Activated CD4-positive, alpha-beta T cell treated with anti-CD3 and anti-CD28 coated beads, Interleukin-2, amount 50 U/mL, for 4 hours (primary cell): Measurements from ENCODE around the gene USP3.
"Not testable (repeated sequence)": the region's sequence is repeated elsewhere in the genome, so short reads cannot be mapped to it uniquely, and the experiment has no call there.

ENCODE experiments used
- DNase-seq, 2 experiments: peaks; one replicate each; pipeline ENCODE4 v3.0.0-alpha.2; 2020

USP3 gene

GRCh38 chr15:63517628-63518027 is 13.2 kb downstream of the USP3 start:
- DNase-seq, result no peak

DNA sequence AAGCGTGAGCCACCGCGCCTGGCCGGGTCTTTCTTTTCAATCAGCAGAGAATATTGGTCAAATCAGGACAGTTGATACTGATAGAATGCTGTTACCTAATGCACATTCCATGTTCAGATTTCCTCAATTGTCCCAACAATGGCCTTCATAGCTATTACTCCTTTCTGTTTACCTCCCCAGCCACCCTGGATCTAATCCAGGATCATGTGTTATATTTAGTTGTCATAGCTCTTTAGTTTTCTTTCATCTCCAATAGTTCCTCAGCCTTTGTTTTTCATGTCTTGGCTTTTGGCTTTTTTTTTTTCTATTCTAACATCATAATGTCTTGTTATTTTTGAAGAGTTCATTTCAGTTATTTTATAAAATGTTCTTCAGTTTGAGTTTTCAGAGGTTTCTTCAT is 14.6 kb downstream of the USP3 start:
- no peak for DNase-seq

DNA sequence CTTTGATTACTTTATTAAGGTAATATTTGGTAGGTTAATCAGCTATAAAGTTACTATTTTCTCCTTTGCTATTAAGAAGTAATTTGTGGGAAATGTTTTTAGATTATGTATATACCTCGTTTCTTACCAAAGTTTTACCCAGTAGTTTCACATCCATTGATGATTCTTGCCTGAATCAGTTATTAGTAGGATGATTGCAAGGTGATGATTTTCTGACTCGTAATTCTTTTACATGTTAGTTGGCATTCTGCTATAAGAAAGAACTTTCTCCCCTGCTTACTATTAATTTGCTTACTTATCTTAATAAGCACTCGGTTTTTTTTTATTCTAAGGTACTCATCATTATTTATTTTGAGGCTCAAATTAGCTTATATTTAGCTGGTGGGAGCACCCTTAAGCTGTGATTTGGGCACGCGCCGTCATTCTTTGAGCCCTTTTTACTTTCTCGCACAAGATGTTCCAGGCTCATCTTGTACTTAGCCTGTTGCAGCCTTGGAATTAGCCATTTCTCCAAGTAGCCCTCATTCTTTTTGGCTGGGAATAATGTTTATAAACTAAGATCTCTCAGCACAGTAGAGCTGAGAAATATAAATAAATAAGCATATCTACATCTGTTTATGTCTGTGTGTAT is 15.3 kb downstream of the USP3 start:
- DNase-seq, result no peak

GRCh38 chr15:63520462-63520861 is 16.1 kb downstream of the USP3 start:
- DNase-seq, result not testable (repeated sequence)

DNA sequence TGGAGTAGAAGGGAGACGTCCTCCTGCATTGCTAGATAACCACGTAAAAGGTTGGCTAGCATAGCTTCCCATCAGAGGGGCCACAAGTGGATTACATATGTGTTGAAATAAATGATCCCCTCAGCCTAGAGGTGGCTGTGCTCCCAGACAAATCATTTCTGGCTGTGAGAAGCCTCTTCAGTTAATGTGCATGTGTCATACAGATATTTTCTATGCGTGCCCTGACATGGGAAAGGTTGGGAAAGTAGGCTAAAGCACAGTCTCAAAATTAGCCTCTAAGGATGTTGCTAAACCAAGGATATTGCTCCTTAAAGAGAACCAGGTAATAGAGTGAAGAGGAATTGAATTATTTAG is 17.8 kb downstream of the USP3 start:
- DNase-seq, result no peak

DNA sequence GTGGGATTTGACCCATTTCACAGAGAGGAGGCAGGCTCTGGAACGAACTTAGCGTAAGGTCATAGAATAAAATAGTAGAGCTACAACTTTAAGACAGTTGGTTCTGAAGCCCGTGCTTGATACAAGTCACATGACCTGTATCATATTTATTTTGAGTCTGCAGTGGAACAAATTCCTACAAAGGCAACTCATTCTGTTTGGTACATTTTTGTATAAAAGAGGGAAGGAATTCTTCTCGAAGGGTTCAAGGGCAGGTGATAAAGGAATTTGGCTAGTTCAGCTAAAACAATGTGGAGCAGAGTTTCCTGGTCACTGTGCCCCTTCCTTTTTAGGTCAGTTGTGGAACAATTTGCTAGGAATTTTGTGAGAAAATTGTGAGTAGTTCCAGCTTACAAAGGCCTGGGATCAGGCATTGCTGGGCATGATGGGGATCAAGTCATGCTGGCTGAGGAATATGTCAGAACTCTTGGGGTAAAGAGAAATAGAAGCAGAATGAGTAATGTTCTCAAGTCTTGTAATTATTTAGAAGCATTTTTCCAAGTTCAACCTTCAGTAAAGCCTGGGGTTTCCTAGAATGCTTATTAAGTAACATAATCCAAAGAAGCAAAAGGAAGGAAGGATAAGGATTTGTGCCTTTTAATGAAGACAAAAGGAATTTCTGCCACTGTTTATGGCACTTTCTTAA is 19.1 kb downstream of the USP3 start:
- no peak for DNase-seq

- DNase-seq, result no peak
Measured at GRCh38 chr15:63524316-63525015, 20.1 kb downstream of the USP3 start.

DNA sequence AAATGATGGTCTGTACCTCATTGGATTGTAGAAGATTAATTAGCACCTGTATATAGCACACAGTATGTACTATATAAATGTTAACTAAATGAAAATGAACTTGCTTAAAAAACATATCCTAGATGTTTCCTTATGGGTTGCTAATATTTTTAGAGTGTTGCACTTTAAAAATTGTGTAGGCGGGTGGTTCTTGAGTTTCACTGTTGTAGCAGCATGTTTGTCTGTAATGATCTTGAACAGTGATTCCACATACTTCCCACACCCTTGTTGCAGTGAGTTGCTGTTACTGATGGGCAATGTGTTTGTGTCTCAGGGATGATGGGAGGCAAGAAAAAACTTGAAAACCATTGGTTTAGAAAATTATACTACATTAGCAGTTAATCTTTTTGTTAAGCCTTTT is 22.0 kb downstream of the USP3 start:
- no peak for DNase-seq

DNA sequence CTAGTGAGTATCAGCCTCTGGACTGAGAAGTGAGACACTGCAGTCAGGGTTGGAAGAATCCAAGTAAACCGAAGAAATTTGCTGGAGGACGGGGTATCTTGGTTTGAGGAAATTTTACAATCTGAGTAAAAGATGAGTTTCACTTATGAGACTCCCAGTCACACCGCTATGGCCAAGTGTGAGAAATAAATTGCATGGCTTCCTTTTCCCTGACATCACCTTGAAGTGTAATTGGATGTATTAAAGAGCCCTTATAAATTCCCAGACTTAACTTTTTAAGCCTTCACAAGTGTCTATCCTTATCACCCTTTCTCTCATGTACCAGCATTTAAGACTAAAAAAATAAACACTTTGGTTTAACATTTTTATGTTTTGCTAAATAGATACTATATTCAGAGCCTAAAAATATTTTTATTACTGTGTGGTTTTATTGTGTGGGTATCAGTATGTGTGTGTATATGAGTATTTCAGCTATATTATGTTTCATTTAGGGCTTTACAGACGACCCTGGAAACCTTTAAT is 23.8 kb downstream of the USP3 start:
- no peak for DNase-seq

DNA sequence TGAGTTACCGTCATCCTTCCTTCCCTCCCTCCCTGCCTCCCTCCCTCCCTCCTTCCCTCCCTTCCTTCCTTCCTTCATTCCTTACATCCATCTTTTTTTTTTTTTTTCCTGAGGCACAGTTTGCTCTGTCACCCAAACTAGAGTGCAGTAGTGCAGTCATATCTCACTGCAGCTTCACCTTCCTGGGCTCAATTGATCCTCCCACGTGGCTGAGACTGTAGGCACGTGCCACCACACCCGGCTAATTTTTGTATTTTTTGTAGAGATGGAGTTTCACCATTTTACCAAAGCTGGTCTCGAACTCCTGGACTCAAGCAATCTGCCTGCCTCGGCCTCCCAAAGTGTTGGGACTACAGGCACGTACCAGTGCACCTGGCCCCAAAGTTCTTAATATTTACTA is 25.8 kb downstream of the USP3 start:
- peak in 1 of 2 experiments; percentile 16 for DNase-seq

- DNase-seq, result no peak
Measured at GRCh38 chr15:63530752-63531299, 26.4 kb downstream of the USP3 start.

DNA sequence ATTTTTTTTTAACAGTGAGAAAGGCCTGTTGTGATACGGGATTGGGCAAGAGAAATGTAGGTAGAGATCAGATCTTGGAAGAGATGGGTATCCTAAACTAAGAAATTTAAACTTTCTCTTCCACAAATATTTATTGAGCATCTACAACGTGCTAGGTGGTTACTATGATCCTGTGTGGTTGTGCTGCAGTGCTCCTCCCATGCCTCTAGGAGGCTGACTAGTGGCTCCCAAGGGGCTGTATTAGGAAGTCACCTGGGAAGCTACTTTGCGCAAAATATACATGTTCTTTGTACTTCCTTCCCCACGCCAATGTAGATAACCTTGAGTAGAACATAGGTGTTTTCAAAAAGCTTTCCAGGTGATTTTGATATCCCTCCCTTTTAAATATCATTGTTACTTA is 27.2 kb downstream of the USP3 start:
- no peak for DNase-seq

DNA sequence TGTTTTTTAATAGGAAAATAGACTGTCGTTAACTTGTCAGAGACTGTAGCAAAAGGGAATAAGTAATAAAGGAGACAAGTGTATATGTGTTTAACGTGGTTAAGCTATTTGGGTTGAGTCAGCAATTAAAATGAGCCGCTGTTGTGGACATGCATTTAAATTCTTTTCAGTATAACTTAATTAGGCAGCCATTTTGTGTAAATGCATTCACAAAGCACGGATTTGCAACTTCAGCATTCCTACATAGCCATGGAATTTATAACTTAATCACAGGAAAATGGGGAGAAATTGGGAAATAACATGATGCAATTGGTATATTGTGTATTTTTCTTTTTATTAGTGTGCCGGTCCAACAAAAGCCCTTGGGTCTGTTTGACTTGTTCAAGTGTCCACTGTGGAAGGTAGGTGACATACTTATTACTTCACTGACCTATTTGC is 27.9 kb downstream of the USP3 start:
- no peak for DNase-seq

DNA sequence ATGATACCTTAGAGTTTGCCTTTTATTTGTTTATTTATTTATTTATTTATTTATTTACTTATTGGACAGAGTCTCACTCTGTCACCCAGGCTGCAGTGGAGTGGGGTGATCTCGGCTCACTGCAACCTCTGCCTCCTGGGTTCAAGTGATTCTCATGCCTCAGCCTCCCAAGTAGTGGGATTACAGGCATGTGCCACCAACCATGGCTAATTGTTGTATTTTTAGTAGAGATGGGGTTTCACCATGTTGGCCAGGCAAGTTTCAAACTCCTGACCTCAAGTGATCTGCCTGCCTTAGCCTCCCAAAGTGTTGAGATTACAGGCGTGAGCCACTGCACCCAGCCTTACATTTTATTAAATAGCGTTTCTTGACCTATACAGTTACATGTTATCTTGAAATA is 30.5 kb downstream of the USP3 start:
- DNase-seq, result not testable (repeated sequence)

GRCh38 chr15:63535689-63536088 is 31.3 kb downstream of the USP3 start:
- no peak for DNase-seq

GRCh38 chr15:63538876-63539275 is 34.5 kb downstream of the USP3 start:
- DNase-seq, result no peak

- no peak for DNase-seq
Measured at GRCh38 chr15:63539521-63539920, 35.1 kb downstream of the USP3 start.

DNA sequence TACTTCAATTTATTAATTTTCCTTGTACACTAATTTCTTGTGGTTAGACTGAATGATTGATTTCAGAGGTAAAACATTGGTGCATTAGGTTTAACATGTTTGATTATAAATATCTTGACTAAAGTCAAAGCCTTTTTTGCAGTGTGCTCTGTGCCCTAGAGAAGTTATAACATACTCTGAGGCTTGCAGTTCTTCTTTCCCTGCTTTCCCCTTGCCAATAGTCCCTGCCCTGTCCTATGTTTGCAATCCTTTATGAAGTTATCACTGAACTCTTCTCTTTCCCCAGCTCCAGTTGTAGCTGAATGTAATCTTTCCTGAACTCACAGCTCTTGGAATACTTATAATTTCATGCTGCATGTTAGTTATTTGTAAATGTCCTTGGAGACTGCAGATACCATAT is 35.6 kb downstream of the USP3 start:
- DNase-seq, result no peak

GRCh38 chr15:63540449-63540848 is 36.1 kb downstream of the USP3 start:
- no peak for DNase-seq

GRCh38 chr15:63544258-63545026 is 40.0 kb downstream of the USP3 start:
- DNase-seq, result no peak

GRCh38 chr15:63545520-63545919 is 41.1 kb downstream of the USP3 start:
- DNase-seq, result no peak

DNA sequence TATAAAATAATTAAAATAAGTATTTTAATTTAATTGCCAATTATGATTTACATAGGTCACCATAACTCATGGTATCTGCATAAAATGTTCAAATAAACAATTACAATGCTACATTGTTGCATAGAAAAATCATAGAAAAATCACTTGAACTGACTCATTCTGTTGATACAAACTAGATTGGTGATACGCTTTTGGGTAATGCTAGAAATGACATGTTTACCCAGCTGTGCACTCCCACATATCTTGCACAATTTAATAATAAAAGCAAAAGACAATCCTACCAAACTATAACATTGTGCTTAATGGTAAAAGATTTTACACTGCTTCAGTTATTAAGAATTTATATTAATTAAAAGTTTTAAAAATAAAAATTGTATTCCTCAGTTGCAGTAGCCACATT is 47.0 kb downstream of the USP3 start:
- DNase-seq, result no peak

DNA sequence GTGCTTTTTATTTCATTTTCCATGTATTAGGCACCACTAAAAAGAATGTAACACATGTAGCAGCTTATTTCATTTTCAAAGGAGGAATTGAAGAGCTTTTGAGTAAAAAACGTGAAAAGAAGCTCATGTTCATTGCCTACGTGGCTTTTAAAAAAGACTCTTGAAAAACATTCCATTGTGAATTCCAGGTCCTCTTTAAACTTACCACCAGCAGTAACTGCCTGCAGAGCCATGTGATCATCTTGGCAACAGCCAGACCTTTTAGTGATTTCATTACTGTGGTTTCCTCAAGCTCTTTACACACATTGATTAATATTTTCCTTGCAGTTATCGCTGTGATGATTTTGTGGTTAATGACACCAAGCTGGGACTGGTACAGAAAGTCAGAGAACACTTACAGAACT is 49.0 kb downstream of the USP3 start:
- DNase-seq, result no peak
